GM19193 (cell line): Measurements from ENCODE around the gene SLAIN1.

ENCODE experiments used
- POLR2A ChIP-seq: IDR thresholded peaks from 4 replicates; pipeline ENCODE4 v1.6.1; 2011; ENCODE audit not compliant: insufficient read depth, insufficient read length; ENCODE audit errors: extremely low read depth

The SLAIN1 gene

GRCh38 chr13:77699059-77699680, 1.7 kb downstream of the SLAIN1 start:
- no peak for TF ChIP-seq POLR2A

DNA sequence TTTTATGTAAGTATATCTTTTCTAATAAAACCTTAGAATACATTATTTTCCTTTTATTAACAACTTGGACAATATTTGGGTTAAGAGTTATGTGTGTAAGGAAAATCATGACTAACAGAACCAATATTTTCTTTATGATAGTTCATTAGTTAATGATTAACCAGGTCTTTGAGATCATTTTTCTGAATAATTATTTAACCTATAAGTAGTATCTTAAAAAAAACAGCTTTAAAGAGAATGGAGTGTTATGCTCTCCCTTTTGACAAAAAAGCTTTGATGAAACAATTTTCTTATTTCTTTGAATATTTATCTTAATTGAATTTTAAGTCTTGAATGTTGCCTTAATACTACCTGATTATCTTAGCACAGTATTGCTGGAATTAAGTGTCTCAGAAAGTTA, 3.8 kb downstream of the SLAIN1 start:
- no peak for TF ChIP-seq POLR2A

- TF ChIP-seq POLR2A: no peak
Observed at GRCh38 chr13:77702366-77702765, 4.9 kb downstream of the SLAIN1 start.

GRCh38 chr13:77703408-77703807, 5.9 kb downstream of the SLAIN1 start:
- TF ChIP-seq POLR2A: no peak

- TF ChIP-seq POLR2A: no peak
Observed at GRCh38 chr13:77714119-77714755, 16.8 kb downstream of the SLAIN1 start.

DNA sequence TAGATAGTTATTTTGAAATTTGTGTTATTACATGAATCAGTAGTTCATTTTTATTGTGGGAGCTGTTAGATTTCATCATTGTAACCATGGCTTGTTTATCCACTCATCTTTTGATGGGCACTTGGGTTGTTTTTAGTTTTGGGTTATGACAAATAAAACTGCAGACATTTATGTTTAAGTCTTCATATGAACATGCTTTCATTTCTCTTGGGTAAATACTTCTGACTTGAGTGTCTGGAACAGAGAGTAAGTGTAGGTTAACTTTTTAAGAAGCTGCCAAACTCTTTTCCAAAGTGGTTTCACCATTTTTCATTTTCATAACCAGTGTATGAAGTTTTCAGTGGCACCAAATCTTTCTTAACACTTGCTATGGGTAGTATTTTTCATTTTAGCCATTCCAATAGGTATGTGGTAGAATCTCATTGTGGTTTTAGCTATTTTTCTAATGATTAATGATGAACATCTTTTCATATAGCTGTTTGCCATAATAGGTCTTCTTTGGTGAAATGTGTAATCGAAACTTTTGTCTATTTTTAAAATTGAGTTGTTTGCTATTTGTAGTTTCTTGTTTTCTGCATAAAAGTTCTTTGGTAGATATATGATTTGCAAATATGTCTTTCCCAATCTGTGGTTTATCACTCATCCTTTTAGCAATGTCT, 17.9 kb downstream of the SLAIN1 start:
- no peak for TF ChIP-seq POLR2A

DNA sequence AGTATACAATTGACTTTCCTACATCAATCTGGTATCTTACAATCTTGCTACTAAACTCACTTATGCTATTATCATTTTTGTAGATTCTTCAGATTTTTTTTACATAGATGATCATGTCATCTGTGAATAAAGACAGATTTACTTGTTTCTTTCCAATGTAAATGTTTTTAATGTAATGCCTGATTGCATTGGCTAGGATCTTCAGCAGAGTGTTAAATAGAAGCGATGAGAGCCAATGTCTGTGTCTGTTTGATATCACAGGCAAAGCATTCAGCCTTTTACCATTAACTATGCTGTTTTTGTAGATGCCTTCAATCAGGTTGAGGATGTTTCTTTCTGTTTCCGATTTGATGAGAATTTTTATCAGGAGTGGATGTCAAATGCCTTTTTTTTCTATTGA, 19.2 kb downstream of the SLAIN1 start:
- TF ChIP-seq POLR2A: no peak

DNA sequence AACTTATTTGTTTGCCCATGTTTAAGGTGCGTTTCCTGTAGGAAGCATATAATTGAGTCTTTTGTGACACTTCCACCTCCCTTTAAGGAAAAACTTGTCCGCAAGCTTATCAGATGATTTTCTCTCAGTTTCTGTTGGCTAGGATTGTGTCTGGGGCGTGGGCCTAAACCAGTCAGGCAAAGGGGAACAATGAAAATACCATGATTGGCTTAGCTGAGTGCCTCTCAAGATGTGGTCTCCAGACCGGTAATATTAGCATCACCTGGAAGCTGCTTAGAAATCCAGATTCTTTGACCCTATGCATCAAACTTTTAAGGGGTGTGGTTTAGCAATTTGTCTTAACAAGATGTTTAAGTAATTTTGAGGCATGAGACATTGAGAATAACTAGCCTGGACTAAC, 20.0 kb downstream of the SLAIN1 start:
- TF ChIP-seq POLR2A: no peak

GRCh38 chr13:77719128-77719527, 21.6 kb downstream of the SLAIN1 start:
- no peak for TF ChIP-seq POLR2A

DNA sequence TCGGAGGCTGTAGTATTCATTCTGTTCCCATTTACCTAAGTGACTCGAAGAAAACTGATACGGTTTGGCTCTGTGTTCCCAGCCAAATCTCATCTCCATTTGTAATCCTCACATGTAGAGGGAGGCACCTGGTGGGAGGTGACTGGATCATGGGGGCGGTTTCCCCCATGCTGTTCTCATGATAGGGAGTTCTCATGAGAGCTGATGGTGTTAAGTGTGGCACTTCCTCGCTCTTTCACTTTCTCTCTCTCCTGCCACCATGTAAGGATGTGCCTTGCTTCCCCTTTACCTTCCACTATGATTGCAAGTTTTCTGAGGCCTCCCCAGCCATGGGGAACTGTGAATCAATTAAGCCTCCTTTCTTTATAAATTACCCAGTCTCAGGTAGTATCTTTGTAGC, 23.5 kb downstream of the SLAIN1 start:
- no peak for TF ChIP-seq POLR2A

DNA sequence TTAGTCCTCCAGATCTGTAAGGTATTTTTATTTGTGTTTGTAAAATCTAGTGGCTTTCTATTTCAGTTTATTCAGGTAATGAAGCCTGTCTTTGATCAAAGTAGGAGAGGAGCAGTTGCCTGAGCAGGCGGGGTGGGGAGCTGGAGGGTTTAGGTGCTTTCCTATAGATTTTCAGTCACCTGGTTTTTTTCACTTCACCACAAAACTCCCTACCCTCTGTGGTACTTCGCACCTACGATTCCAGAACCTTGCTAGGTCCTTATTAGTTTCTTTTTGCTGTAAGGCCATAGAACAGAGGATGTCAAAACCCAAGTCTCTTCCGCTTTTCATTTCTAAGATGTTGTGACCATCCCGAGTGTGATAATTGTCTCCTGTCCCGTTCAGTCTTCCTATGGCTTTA, 26.6 kb downstream of the SLAIN1 start:
- no peak for TF ChIP-seq POLR2A

GRCh38 chr13:77725071-77725470, 27.6 kb downstream of the SLAIN1 start:
- no peak for TF ChIP-seq POLR2A

- TF ChIP-seq POLR2A: no peak
Observed at GRCh38 chr13:77728265-77729125, 31.0 kb downstream of the SLAIN1 start.

DNA sequence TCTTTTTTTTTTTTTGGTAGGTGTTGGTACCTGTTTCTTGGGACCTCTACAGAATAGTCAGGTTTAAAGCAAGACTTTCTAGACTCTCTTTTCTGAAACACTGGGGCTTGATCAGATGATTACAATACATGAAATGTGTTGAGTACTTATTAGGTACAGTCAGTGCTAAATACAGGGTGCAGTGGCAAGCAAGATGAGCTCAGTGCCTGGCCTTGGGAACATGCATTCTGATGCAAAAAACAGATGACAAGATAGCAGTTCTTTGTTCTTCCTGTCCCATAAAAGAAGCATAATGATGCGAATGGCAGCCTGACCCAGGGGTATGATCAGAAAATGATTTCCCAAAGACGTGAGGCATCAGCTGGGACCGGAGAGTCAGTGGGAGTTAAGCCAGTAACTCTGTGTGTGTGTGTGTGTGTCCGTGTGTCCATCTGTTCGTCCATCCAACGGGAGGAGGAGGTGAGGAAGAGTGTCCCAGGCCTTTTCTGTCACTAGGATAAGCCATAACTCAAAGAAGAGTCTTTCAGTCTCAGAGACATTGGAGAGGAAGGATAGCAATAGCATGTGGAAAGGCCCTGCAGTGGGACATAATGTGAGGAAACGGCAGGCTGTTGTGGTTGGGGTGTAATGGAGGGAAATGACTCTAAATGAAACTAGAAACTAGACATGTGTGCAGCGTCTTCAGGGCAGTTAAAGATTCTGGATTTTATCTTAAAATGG, 32.2 kb downstream of the SLAIN1 start:
- no peak for TF ChIP-seq POLR2A

GRCh38 chr13:77730572-77730971, 33.1 kb downstream of the SLAIN1 start:
- no peak for TF ChIP-seq POLR2A

GRCh38 chr13:77732287-77732686, 34.8 kb downstream of the SLAIN1 start:
- no peak for TF ChIP-seq POLR2A

GRCh38 chr13:77733674-77734073, 36.2 kb downstream of the SLAIN1 start:
- TF ChIP-seq POLR2A: no peak
